NCI-H345 treated with DMSO at 0.1 percent for 48 hours (cell line): ENCODE measurements around the gene NEURL3.

Experiments
- DNase-seq: peaks from one replicate; lab custom pipeline; 2025; ENCODE audit not compliant: unreplicated experiment; lab: John Stamatoyannopoulos, UW

Gene NEURL3

GRCh38 chr2:96540136-96540535 is 35.0 kb upstream of the NEURL3 start:
- DNase-seq = no peak

GRCh38 chr2:96539215-96539920 is 34.2 kb upstream of the NEURL3 start:
- DNase-seq = no peak

GRCh38 chr2:96538487-96539214 is 33.5 kb upstream of the NEURL3 start:
- no peak for DNase-seq

- DNase-seq = no peak
Measured at GRCh38 chr2:96537734-96538486, 32.8 kb upstream of the NEURL3 start.

- DNase-seq = no peak
Measured at GRCh38 chr2:96537066-96537733, 32.0 kb upstream of the NEURL3 start.

GRCh38 chr2:96536445-96537065 is 31.4 kb upstream of the NEURL3 start, which contains the start of gene ARID5A:
Gene ARID5A (plus strand): TSS chr2:96536752. CDS start chr2:96536827, 75 bp downstream.
- DNase-seq = peak; percentile 71

- DNase-seq = no peak
Measured at GRCh38 chr2:96535331-96535730, 30.2 kb upstream of the NEURL3 start.

GRCh38 chr2:96534701-96535181 is 29.6 kb upstream of the NEURL3 start:
- no peak for DNase-seq

GRCh38 chr2:96534141-96534540 is 29.0 kb upstream of the NEURL3 start:
- DNase-seq = no peak

- no peak for DNase-seq
Measured at GRCh38 chr2:96533292-96534073, 28.3 kb upstream of the NEURL3 start.

GRCh38 chr2:96532641-96533291 is 27.6 kb upstream of the NEURL3 start:
- DNase-seq = no peak

GRCh38 chr2:96531872-96532505 is 26.8 kb upstream of the NEURL3 start:
- DNase-seq = peak; percentile 34

- no peak for DNase-seq
Measured at GRCh38 chr2:96531366-96531765, 26.2 kb upstream of the NEURL3 start.

GRCh38 chr2:96530474-96531357 is 25.6 kb upstream of the NEURL3 start:
- no peak for DNase-seq

- no peak for DNase-seq
Measured at GRCh38 chr2:96530144-96530430, 24.9 kb upstream of the NEURL3 start.

GRCh38 chr2:96529376-96530143 is 24.4 kb upstream of the NEURL3 start:
- DNase-seq = no peak

GRCh38 chr2:96528700-96529375 is 23.7 kb upstream of the NEURL3 start:
- no peak for DNase-seq
